ENCODE measurements around the gene RFC4. TPM values are rescaled to one million over a fixed set of nuclear protein-coding genes. Genes with fewer than 3 reads are reported as not detected.
A peak's percentile ranks its signal among the peaks of the same experiment; 100 is the strongest.
"Not testable (repeated sequence)": the region's sequence is repeated elsewhere in the genome, so short reads cannot be mapped to it uniquely, and the experiment has no call there.

Gene RFC4
- 10 to 100 TPM; 91.0 to 92.4 (median 92.2) TPM for total RNA-seq

GRCh38 chr3:186806089-186807055 lies at the start of gene RFC4:
Gene RFC4 (minus strand): TSS chr3:186806482. CDS start chr3:186804713, 1,769 bp downstream.
- DNase-seq, result peak; percentile 82
- H3K9me3 Mint-ChIP-seq, result no peaks in the 10 kb centered on the region
- ATAC-seq, result peak; percentile 94 to 96
- peak within 1 kb of the TSS; percentile 93 for H3K4me3 Mint-ChIP-seq
- H3K27me3 Mint-ChIP-seq (ENCODE audit: low read depth), result no peaks in the 10 kb centered on the region
- peaks cover 21% of the 10 kb centered on the region for H3K4me1 Mint-ChIP-seq (ENCODE audit: low read depth)
- H3K36me3 Mint-ChIP-seq (ENCODE audit: insufficient read depth), result peaks cover 3% of the 10 kb centered on the region

- DNase-seq, result no peak
- ATAC-seq, result no peak
- Mint-ChIP-seq H3K4me3 (no peak overlapping the region), H3K9me3 (peaks cover 8% of the 10 kb centered on the region), H3K36me3 (ENCODE audit: insufficient read depth) (peaks cover 1% of the 10 kb centered on the region), H3K27me3 (ENCODE audit: low read depth) (no peaks in the 10 kb centered on the region), H3K4me1 (ENCODE audit: low read depth) (peaks cover 15% of the 10 kb centered on the region)
Measured at GRCh38 chr3:186854954-186855353, 48.7 kb upstream of the RFC4 start.

- Mint-ChIP-seq H3K4me3 (no peak overlapping the region), H3K36me3 (ENCODE audit: insufficient read depth) (no peaks in the 10 kb centered on the region), H3K4me1 (ENCODE audit: low read depth) (peaks cover 18% of the 10 kb centered on the region), H3K27me3 (ENCODE audit: low read depth) (no peaks in the 10 kb centered on the region), H3K9me3 (peaks cover 3% of the 10 kb centered on the region)
- ATAC-seq (no peak), DNase-seq (no peak)
Measured at GRCh38 chr3:186854146-186854545, 47.9 kb upstream of the RFC4 start.

GRCh38 chr3:186852994-186853393 lies 46.7 kb upstream of the RFC4 start:
- peaks cover 18% of the 10 kb centered on the region for H3K4me1 Mint-ChIP-seq (ENCODE audit: low read depth)
- H3K4me3 Mint-ChIP-seq, result no peak overlapping the region
- DNase-seq (no peak), ATAC-seq (no peak)
- H3K27me3 Mint-ChIP-seq (ENCODE audit: low read depth), result no peaks in the 10 kb centered on the region
- H3K9me3 Mint-ChIP-seq, result no peaks in the 10 kb centered on the region
- H3K36me3 Mint-ChIP-seq (ENCODE audit: insufficient read depth), result no peaks in the 10 kb centered on the region

GRCh38 chr3:186851835-186852234 lies 45.6 kb upstream of the RFC4 start:
- DNase-seq; H3K27me3 Mint-ChIP-seq (ENCODE audit: low read depth); H3K4me3 Mint-ChIP-seq; H3K36me3 Mint-ChIP-seq (ENCODE audit: insufficient read depth); ATAC-seq; H3K9me3 Mint-ChIP-seq: not testable (repeated sequence)
- peaks cover 18% of the 10 kb centered on the region for H3K4me1 Mint-ChIP-seq (ENCODE audit: low read depth)

GRCh38 chr3:186849374-186849975 lies 43.2 kb upstream of the RFC4 start:
- DNase-seq, result no peak
- peaks cover 7% of the 10 kb centered on the region for H3K27me3 Mint-ChIP-seq (ENCODE audit: low read depth)

GRCh38 chr3:186847437-186847836 lies 41.2 kb upstream of the RFC4 start:
- H3K4me3 Mint-ChIP-seq, result no peak overlapping the region
- no peaks in the 10 kb centered on the region for H3K36me3 Mint-ChIP-seq (ENCODE audit: insufficient read depth)
- no peak for DNase-seq
- H3K4me1 Mint-ChIP-seq (ENCODE audit: low read depth), result peaks cover 18% of the 10 kb centered on the region
- no peak for ATAC-seq
- H3K27me3 Mint-ChIP-seq (ENCODE audit: low read depth), result peaks cover 7% of the 10 kb centered on the region
- no peaks in the 10 kb centered on the region for H3K9me3 Mint-ChIP-seq

More at GRCh38 chr3:186849374-186849975, 43.2 kb upstream of the RFC4 start:
- Mint-ChIP-seq H3K4me1 (ENCODE audit: low read depth) (peaks cover 18% of the 10 kb centered on the region), H3K9me3 (no peaks in the 10 kb centered on the region), H3K4me3 (no peak overlapping the region), H3K36me3 (ENCODE audit: insufficient read depth) (no peaks in the 10 kb centered on the region)
- ATAC-seq, result peak; percentile 86 to 94

GRCh38 chr3:186845756-186846155 lies 39.5 kb upstream of the RFC4 start:
- no peak for DNase-seq
- Mint-ChIP-seq H3K27me3 (ENCODE audit: low read depth) (peaks cover 7% of the 10 kb centered on the region), H3K36me3 (ENCODE audit: insufficient read depth) (no peaks in the 10 kb centered on the region), H3K4me1 (ENCODE audit: low read depth) (peaks cover 8% of the 10 kb centered on the region), H3K9me3 (no peaks in the 10 kb centered on the region), H3K4me3 (no peak overlapping the region)
- ATAC-seq, result no peak

- Mint-ChIP-seq H3K36me3 (ENCODE audit: insufficient read depth) (no peaks in the 10 kb centered on the region), H3K27me3 (ENCODE audit: low read depth) (peaks cover 7% of the 10 kb centered on the region), H3K4me3 (peak overlapping the region; percentile 1), H3K9me3 (no peaks in the 10 kb centered on the region), H3K4me1 (ENCODE audit: low read depth) (peaks cover 7% of the 10 kb centered on the region)
- ATAC-seq, result no peak
- no peak for DNase-seq
Measured at GRCh38 chr3:186844908-186845307, 38.6 kb upstream of the RFC4 start.

GRCh38 chr3:186843039-186843432 lies 36.8 kb upstream of the RFC4 start:
- no peaks in the 10 kb centered on the region for H3K9me3 Mint-ChIP-seq
- no peak overlapping the region for H3K4me3 Mint-ChIP-seq
- H3K27me3 Mint-ChIP-seq (ENCODE audit: low read depth), result peaks cover 7% of the 10 kb centered on the region
- DNase-seq, result no peak
- no peaks in the 10 kb centered on the region for H3K36me3 Mint-ChIP-seq (ENCODE audit: insufficient read depth)
- H3K4me1 Mint-ChIP-seq (ENCODE audit: low read depth), result no peaks in the 10 kb centered on the region
- ATAC-seq, result no peak

- H3K4me1 Mint-ChIP-seq (ENCODE audit: low read depth), result no peaks in the 10 kb centered on the region
- ATAC-seq, result no peak
- no peaks in the 10 kb centered on the region for H3K9me3 Mint-ChIP-seq
- DNase-seq, result no peak
- H3K27me3 Mint-ChIP-seq (ENCODE audit: low read depth), result peaks cover 7% of the 10 kb centered on the region
- H3K36me3 Mint-ChIP-seq (ENCODE audit: insufficient read depth), result no peaks in the 10 kb centered on the region
- no peak within 1 kb of the TSS for H3K4me3 Mint-ChIP-seq
Measured at GRCh38 chr3:186842426-186843038, 36.2 kb upstream of the RFC4 start, which contains the start of gene ADIPOQ. Gene ADIPOQ (plus strand): TSS chr3:186842710. CDS start chr3:186853059, 10,349 bp downstream.

- no peak for ATAC-seq
- Mint-ChIP-seq H3K4me3 (no peak overlapping the region), H3K4me1 (ENCODE audit: low read depth) (no peaks in the 10 kb centered on the region), H3K9me3 (no peaks in the 10 kb centered on the region), H3K27me3 (ENCODE audit: low read depth) (peaks cover 7% of the 10 kb centered on the region), H3K36me3 (ENCODE audit: insufficient read depth) (no peaks in the 10 kb centered on the region)
- no peak for DNase-seq
Measured at GRCh38 chr3:186841620-186842019, 35.3 kb upstream of the RFC4 start.

- no peaks in the 10 kb centered on the region for H3K36me3 Mint-ChIP-seq (ENCODE audit: insufficient read depth)
- no peak for DNase-seq
- no peaks in the 10 kb centered on the region for H3K9me3 Mint-ChIP-seq
- no peak overlapping the region for H3K4me3 Mint-ChIP-seq
- H3K4me1 Mint-ChIP-seq (ENCODE audit: low read depth), result no peaks in the 10 kb centered on the region
- no peak for ATAC-seq
- no peaks in the 10 kb centered on the region for H3K27me3 Mint-ChIP-seq (ENCODE audit: low read depth)
Measured at GRCh38 chr3:186839874-186840641, 33.8 kb upstream of the RFC4 start.

- Mint-ChIP-seq H3K4me3 (no peak overlapping the region), H3K9me3 (no peaks in the 10 kb centered on the region), H3K27me3 (ENCODE audit: low read depth) (peaks cover 41% of the 10 kb centered on the region), H3K36me3 (ENCODE audit: insufficient read depth) (no peaks in the 10 kb centered on the region), H3K4me1 (ENCODE audit: low read depth) (peaks cover 3% of the 10 kb centered on the region)
- DNase-seq (no peak), ATAC-seq (no peak)
Measured at GRCh38 chr3:186832276-186832675, 26.0 kb upstream of the RFC4 start.

Data from activated T-cell treated with anti-CD3 and anti-CD28 coated beads, Interleukin-2, amount 50 U/mL, for 4 hours (primary cell).